Stimulated activated memory B cell treated with anti-CD40 and anti-IgM and Interleukin-4, amounts not matched to agents 10 μg/mL and 1 μg/mL and 100 μg/mL, for 72 hours (primary cell): ENCODE results near the gene FAM110A.
A peak's percentile ranks its signal among the peaks of the same experiment; 100 is the strongest.

Experiments
- ATAC-seq: fragments of 150-1000 bp; cut with Tn5 transposase; 2 replicates; pipeline ENCODE4 v1.10.0; 2021
- H3K27ac Mint-ChIP-seq: one replicate; pipeline ENCODE4 v1.8.0; 2022; ENCODE audit warnings: mild to moderate bottlenecking, mixed read lengths
- H3K27me3 Mint-ChIP-seq: one replicate; pipeline ENCODE4 v1.8.0; 2022; ENCODE audit warnings: mixed read lengths
- H3K36me3 Mint-ChIP-seq: one replicate; pipeline ENCODE4 v1.8.0; 2022; ENCODE audit warnings: mixed read lengths
- H3K4me1 Mint-ChIP-seq: one replicate; pipeline ENCODE4 v1.8.0; 2022; ENCODE audit warnings: mixed read lengths
- H3K4me3 Mint-ChIP-seq: one replicate; pipeline ENCODE4 v1.8.0; 2022; ENCODE audit warnings: mild to moderate bottlenecking, moderate library complexity, mixed read lengths
- H3K9me3 Mint-ChIP-seq: one replicate; pipeline ENCODE4 v1.8.0; 2022; ENCODE audit warnings: mixed read lengths

Gene FAM110A

GRCh38 chr20:831251-831650 lies 2.3 kb upstream of the FAM110A start:
- H3K4me3 Mint-ChIP-seq, result no peak overlapping the region
- H3K36me3 Mint-ChIP-seq, result no peaks in the 10 kb centered on the region
- peaks cover 30% of the 10 kb centered on the region for H3K4me1 Mint-ChIP-seq
- no peak overlapping the region for H3K27ac Mint-ChIP-seq
- ATAC-seq, result no peak
- H3K9me3 Mint-ChIP-seq, result no peaks in the 10 kb centered on the region
- no peaks in the 10 kb centered on the region for H3K27me3 Mint-ChIP-seq

DNA sequence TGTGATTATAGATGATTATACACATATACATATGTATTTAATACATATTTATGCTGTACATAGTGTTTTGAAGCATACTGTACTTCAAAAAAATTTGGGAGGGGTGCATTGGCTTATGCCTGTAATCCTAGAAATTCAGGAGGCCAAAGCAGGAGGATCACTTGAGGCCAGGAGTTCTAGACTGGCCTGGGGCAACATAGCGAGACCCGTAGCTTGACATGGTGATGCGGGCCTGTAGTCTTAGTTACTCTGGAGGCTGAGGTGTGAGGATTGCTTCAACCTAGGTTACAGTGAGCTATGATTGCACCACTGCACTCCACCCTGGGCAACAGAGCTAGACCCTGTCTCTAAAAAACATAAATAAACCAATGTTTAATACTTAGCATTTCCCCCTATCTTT lies 1.6 kb upstream of the FAM110A start:
- Mint-ChIP-seq H3K4me3 (no peak overlapping the region), H3K27ac (no peak overlapping the region), H3K4me1 (peaks cover 37% of the 10 kb centered on the region), H3K36me3 (no peaks in the 10 kb centered on the region), H3K27me3 (no peaks in the 10 kb centered on the region), H3K9me3 (no peaks in the 10 kb centered on the region)
- ATAC-seq, result no peak

DNA sequence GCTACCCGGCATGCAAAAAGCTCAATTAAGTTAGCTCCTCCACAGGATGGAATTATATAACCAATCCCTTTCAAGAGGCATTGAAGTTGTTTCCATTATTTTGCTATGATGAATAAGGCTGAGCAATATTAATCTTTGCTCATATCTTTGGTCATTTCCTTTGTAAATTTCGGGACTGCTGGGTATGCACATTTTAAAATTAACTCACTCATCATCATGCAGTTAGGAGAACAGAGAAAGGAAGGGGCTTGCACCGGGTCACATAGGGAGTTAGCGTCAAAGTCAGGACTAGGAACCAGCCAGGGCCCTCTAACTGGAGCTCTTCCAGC lies 430 bp upstream of the FAM110A start:
- peak overlapping the region; percentile 69 for H3K27ac Mint-ChIP-seq
- no peaks in the 10 kb centered on the region for H3K27me3 Mint-ChIP-seq
- ATAC-seq, result no peak

DNA sequence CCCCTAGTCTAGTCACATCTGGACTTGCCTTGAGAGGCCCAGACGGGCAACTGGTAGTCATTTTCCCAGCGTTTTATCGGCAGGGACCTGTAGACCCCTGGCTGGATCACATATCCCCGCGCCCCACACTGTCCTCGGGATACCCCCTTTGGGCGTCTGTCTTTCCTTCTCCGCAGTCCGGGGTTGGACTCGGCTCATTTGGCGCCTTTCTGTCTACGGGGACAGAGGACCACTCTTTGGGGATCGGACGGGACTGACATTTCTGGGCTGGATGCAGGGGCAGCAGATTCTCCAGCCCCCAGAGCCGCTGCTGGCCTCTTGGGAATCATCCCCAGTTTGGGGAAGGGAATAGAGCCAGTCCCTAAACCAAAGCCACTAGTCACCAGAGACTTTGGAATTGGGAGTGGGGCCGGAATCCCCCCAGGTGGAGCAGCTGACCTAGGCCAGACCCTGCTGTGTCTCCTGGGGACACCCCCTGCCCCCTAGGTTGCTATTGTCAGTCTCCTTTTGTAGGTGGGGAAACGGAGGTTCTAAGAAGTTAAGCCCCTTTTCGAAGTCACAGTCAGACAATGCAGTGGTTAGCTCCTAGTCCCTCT lies 734 bp downstream of the FAM110A start:
- H3K9me3 Mint-ChIP-seq, result peaks cover 4% of the 10 kb centered on the region
- no peaks in the 10 kb centered on the region for H3K27me3 Mint-ChIP-seq
- H3K4me3 Mint-ChIP-seq, result peak overlapping the region; percentile 86
- ATAC-seq, result peak; percentile 13
- H3K27ac Mint-ChIP-seq, result peak overlapping the region; percentile 69
- H3K36me3 Mint-ChIP-seq, result peaks cover 13% of the 10 kb centered on the region
- peaks cover 45% of the 10 kb centered on the region for H3K4me1 Mint-ChIP-seq

More for the DNA sequence above, 430 bp upstream of the FAM110A start:
- Mint-ChIP-seq H3K4me3 (peak overlapping the region; percentile 86), H3K4me1 (peaks cover 45% of the 10 kb centered on the region), H3K36me3 (peaks cover 7% of the 10 kb centered on the region), H3K9me3 (peaks cover 4% of the 10 kb centered on the region)

- no peaks in the 10 kb centered on the region for H3K27me3 Mint-ChIP-seq
- peaks cover 4% of the 10 kb centered on the region for H3K9me3 Mint-ChIP-seq
- no peak for ATAC-seq
- peak overlapping the region; percentile 43 for H3K4me3 Mint-ChIP-seq
- peaks cover 18% of the 10 kb centered on the region for H3K36me3 Mint-ChIP-seq
- H3K4me1 Mint-ChIP-seq, result peaks cover 55% of the 10 kb centered on the region
- no peak overlapping the region for H3K27ac Mint-ChIP-seq
Observed at GRCh38 chr20:835608-836045, 2.1 kb downstream of the FAM110A start.

- Mint-ChIP-seq H3K27me3 (no peaks in the 10 kb centered on the region), H3K36me3 (peaks cover 18% of the 10 kb centered on the region), H3K4me1 (peaks cover 56% of the 10 kb centered on the region), H3K4me3 (no peak overlapping the region), H3K9me3 (peaks cover 4% of the 10 kb centered on the region), H3K27ac (no peak overlapping the region)
- no peak for ATAC-seq
Observed at GRCh38 chr20:836190-836589, 2.7 kb downstream of the FAM110A start.

- Mint-ChIP-seq H3K36me3 (peaks cover 18% of the 10 kb centered on the region), H3K4me1 (peaks cover 62% of the 10 kb centered on the region), H3K27me3 (no peaks in the 10 kb centered on the region), H3K9me3 (peaks cover 4% of the 10 kb centered on the region), H3K4me3 (no peak overlapping the region), H3K27ac (no peak overlapping the region)
- no peak for ATAC-seq
Observed at GRCh38 chr20:839015-839414, 5.5 kb downstream of the FAM110A start.

DNA sequence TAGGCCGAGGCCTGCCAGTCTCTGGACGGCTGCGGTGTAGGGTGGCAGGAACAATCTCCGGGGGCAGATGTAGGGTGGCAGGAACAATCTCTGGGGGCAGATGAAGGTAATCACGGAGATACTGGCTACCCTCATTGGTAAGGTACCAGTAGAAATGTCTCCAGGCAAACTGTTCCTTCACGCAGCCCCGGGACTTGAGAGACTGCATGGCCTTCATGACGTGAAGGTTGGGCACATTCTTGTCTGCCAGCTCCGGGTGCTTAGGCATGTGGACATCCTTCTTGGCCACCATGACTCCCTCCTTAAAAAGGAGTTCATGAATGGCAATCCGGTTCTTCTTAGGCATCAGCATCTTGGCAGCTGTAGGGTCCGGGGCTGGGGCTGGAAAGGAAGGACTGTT lies 6.1 kb downstream of the FAM110A start:
- H3K27ac Mint-ChIP-seq, result no peak overlapping the region
- H3K4me1 Mint-ChIP-seq, result peaks cover 62% of the 10 kb centered on the region
- peak overlapping the region; percentile 53 for H3K4me3 Mint-ChIP-seq
- no peak for ATAC-seq
- peaks cover 18% of the 10 kb centered on the region for H3K36me3 Mint-ChIP-seq
- H3K9me3 Mint-ChIP-seq, result peaks cover 4% of the 10 kb centered on the region
- H3K27me3 Mint-ChIP-seq, result no peaks in the 10 kb centered on the region

DNA sequence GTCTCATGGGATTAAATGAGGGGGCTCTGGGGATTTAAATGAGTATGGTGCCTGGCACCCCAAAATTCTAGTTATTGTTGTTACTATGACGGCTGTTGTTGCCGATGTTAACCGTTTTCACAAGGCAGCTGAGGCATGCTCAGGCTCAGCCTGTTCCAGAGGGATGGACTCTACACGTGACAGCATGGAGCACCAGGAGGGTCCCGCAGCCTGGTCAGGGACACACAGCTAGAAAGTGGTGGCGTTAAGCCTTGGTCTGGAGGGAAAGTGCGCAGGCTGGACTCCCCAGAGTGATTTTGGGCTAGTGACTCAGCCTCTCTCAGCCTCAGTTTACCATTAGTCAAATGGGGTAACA lies 7.0 kb downstream of the FAM110A start:
- Mint-ChIP-seq H3K27ac (no peak overlapping the region), H3K9me3 (peaks cover 4% of the 10 kb centered on the region)
- ATAC-seq, result no peak

GRCh38 chr20:840858-841567 lies 7.5 kb downstream of the FAM110A start:
- H3K9me3 Mint-ChIP-seq, result peaks cover 4% of the 10 kb centered on the region
- H3K27me3 Mint-ChIP-seq, result no peaks in the 10 kb centered on the region
- peaks cover 19% of the 10 kb centered on the region for H3K36me3 Mint-ChIP-seq
- peaks cover 60% of the 10 kb centered on the region for H3K4me1 Mint-ChIP-seq
- H3K27ac Mint-ChIP-seq, result no peak overlapping the region
- ATAC-seq, result peak; percentile 37
- H3K4me3 Mint-ChIP-seq, result peak overlapping the region; percentile 55

More for the DNA sequence above, 7.0 kb downstream of the FAM110A start:
- Mint-ChIP-seq H3K27me3 (no peaks in the 10 kb centered on the region), H3K4me1 (peaks cover 59% of the 10 kb centered on the region), H3K4me3 (peak overlapping the region; percentile 53), H3K36me3 (peaks cover 18% of the 10 kb centered on the region)

GRCh38 chr20:841568-842546 lies 8.3 kb downstream of the FAM110A start:
- Mint-ChIP-seq H3K4me1 (peaks cover 60% of the 10 kb centered on the region), H3K27me3 (no peaks in the 10 kb centered on the region), H3K36me3 (peaks cover 23% of the 10 kb centered on the region), H3K4me3 (peak overlapping the region; percentile 55), H3K27ac (no peak overlapping the region), H3K9me3 (peaks cover 4% of the 10 kb centered on the region)
- no peak for ATAC-seq

DNA sequence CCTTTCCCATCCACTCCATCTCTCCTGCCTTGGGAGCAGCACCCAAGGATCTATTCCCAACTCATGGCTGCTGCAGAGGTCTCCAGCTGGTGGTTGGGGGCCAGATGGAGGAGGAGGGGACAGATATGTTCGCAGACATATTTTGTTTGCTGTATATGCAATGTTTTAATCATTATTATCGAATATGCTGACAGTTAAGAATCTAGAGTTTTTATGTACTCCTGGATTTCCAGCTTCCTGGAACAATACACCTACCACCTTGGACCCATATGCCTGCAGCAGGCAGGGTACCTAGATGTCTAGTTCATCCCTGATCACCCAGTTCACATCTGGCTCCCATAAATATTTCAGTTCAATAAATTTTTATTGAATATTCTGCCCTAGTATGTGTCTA lies 9.0 kb downstream of the FAM110A start:
- no peak for ATAC-seq
- H3K4me1 Mint-ChIP-seq, result peaks cover 60% of the 10 kb centered on the region
- H3K36me3 Mint-ChIP-seq, result peaks cover 20% of the 10 kb centered on the region
- no peak overlapping the region for H3K4me3 Mint-ChIP-seq
- H3K27ac Mint-ChIP-seq, result no peak overlapping the region
- H3K9me3 Mint-ChIP-seq, result peaks cover 1% of the 10 kb centered on the region
- no peaks in the 10 kb centered on the region for H3K27me3 Mint-ChIP-seq

GRCh38 chr20:843912-844311 lies 10.4 kb downstream of the FAM110A start:
- Mint-ChIP-seq H3K27me3 (no peaks in the 10 kb centered on the region), H3K4me3 (no peak overlapping the region), H3K36me3 (peaks cover 10% of the 10 kb centered on the region), H3K4me1 (peaks cover 59% of the 10 kb centered on the region), H3K9me3 (no peaks in the 10 kb centered on the region), H3K27ac (peak overlapping the region; percentile 52)
- ATAC-seq, result no peak

- Mint-ChIP-seq H3K4me1 (peaks cover 59% of the 10 kb centered on the region), H3K27ac (peak overlapping the region; percentile 52), H3K27me3 (no peaks in the 10 kb centered on the region), H3K9me3 (no peaks in the 10 kb centered on the region), H3K4me3 (peak overlapping the region; percentile 88), H3K36me3 (peaks cover 10% of the 10 kb centered on the region)
- peak; percentile 96 for ATAC-seq
Observed at GRCh38 chr20:844473-845225, 11.1 kb downstream of the FAM110A start.
